Ectodermal cell (in vitro differentiated cells): ENCODE data around the gene TPST2.

Experiments used
- H3K27ac ChIP-seq: 2 replicates; pipeline ENCODE4 v1.7.0; 2013; ENCODE audit warnings: mild to moderate bottlenecking, low read depth, low read length; ENCODE audit not compliant: insufficient read depth, poor library complexity, severe bottlenecking
- H3K27me3 ChIP-seq: 2 replicates; pipeline ENCODE4 v1.7.0; 2013; ENCODE audit warnings: mild to moderate bottlenecking, low read length; ENCODE audit not compliant: insufficient read depth, control insufficient read depth, poor library complexity, severe bottlenecking
- H3K36me3 ChIP-seq: one replicate; pipeline ENCODE4 v1.7.0; 2013; ENCODE audit warnings: low read length; ENCODE audit not compliant: control insufficient read depth, insufficient read depth
- H3K4me1 ChIP-seq: one replicate; pipeline ENCODE4 v1.7.0; 2013; ENCODE audit warnings: low read length; ENCODE audit not compliant: control insufficient read depth, insufficient read depth
- H3K4me3 ChIP-seq: 2 replicates; pipeline ENCODE4 v1.7.0; 2013; ENCODE audit warnings: low read depth, low read length, control low read depth; ENCODE audit not compliant: insufficient read depth
- H3K9me3 ChIP-seq: 2 replicates; pipeline ENCODE4 v1.7.0; 2013; ENCODE audit warnings: mild to moderate bottlenecking, low read length, moderate library complexity; ENCODE audit not compliant: control insufficient read depth
- WGBS, 2 experiments: methylation state at CpG; one replicate each; pipeline ENCODE4 v1.1.7; 2013; ENCODE audit warnings: missing lambda C conversion rate in 2 of 2; 5-methylcytosine and 5-hydroxymethylcytosine counted together

TPST2 gene

DNA sequence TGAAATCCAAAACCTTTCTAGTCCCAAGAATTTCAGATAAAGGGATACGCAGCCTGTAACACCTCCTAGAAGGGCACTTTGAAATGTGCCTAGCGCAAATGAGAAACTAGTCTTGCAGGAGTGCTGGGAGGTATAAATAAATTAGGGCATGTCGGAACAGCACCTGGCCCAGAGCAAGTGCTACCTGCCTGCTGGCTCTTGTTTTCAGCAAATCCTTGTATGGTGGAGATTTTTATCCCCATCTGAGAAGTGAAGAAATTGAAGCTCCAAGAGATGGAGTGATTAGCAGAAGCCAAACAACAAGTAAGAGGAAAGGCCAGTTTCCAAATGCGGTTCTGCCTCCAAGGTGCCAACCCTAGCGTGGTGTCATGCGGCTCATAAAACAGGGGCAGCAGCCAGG, 40.9 kb downstream of the TPST2 start:
- Histone ChIP-seq H3K9me3 (no peaks in the 10 kb centered on the region), H3K27me3 (no peaks in the 10 kb centered on the region), H3K4me3 (no peak overlapping the region), H3K4me1 (peaks cover 12% of the 10 kb centered on the region), H3K36me3 (no peaks in the 10 kb centered on the region), H3K27ac (no peak overlapping the region)
- 94% methylated on average over 6 of the region's 6 CpGs for WGBS, 2 experiments

DNA sequence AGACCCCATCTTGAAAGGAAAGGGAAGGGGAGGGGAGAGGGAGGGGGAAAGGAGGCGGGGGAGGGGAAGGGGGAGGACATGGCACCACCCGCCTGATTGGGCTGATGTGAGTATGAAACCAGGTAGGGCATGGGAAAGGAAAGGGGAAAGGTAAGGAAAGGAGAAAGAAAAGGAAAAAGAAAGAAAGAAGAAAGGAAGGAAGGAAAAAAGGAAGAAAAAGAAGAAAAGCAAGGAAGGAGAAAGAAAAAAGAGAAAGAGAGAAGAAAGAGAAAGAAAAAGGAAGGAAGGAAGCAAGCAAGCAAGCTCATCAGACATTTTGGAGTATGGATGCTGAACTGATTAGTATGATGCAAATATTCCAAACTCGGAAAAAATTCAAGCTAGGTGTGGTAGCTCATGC, 41.6 kb downstream of the TPST2 start:
- H3K27me3 ChIP-seq = no peaks in the 10 kb centered on the region
- H3K27ac ChIP-seq = no peak overlapping the region
- no peak overlapping the region for H3K4me3 ChIP-seq
- H3K9me3 ChIP-seq = no peaks in the 10 kb centered on the region
- H3K36me3 ChIP-seq = no peaks in the 10 kb centered on the region
- 95 to 97% methylated on average over 3 of the region's 3 CpGs for WGBS, 2 experiments
- H3K4me1 ChIP-seq = peaks cover 12% of the 10 kb centered on the region

DNA sequence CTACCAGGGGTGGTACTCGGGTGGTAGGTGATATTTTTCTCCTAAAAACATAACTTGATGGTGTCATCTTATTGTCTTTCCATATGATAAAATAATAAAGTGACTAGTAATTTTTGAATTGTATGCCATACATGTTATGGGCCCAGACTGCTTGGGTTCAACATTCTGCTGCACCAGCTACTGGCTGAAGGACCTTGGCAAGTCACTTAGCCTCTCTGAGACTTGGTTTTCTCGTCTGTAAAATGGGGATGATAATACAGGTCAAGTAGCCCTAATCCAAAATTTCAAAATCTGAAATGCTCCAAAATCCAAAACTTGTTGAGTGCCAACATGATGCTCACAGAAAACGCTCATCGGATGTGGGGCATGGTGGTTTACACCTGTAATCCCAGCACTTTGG, 42.1 kb downstream of the TPST2 start:
- 95 to 98% methylated on average over 4 of the region's 4 CpGs for WGBS, 2 experiments
- H3K4me3 ChIP-seq = no peak overlapping the region
- no peaks in the 10 kb centered on the region for H3K36me3 ChIP-seq
- H3K27ac ChIP-seq = no peak overlapping the region
- H3K9me3 ChIP-seq = no peaks in the 10 kb centered on the region
- no peaks in the 10 kb centered on the region for H3K27me3 ChIP-seq
- peaks cover 12% of the 10 kb centered on the region for H3K4me1 ChIP-seq

DNA sequence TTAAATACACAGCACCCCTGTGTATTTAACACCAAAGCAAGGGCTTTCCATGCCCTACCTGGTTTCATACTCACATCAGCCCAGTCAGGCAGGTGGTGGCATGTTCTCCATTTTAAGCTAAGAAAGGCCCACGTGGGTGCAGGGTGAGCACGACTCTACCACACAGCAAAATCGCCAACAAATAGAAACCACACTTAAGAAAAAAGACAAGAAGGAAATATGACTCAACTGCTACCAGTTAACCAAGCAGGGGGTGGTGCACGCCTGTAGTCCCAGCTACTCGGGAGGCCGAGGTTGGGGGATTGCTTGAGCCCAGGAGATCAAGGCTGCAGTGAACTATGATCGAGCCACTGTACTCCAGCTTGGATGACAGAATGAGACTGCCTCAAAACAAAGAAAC, 42.5 kb downstream of the TPST2 start:
- no peak overlapping the region for H3K27ac ChIP-seq
- WGBS, 2 experiments = 92 to 95% methylated on average over 7 of the region's 7 CpGs

DNA sequence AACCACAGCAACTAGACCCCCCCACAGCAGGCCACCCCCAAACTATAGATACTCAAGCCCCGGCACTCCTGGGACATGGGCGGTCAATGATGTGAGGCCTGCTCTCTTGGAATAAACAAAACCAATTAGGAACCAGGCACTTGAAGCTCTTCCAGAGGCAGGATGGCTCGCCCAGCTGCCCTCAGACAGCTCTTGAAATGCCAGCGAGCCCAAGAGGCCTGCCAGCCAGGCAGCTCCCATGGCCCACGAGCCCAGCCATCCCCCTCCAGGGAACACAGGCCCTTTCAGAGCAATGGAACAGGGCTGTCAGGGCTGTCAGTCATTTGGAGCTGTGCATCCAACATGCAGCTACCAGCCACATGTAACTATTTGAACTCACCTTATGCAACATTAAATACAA, 43.6 kb downstream of the TPST2 start:
- WGBS, 2 experiments = 92 to 93% methylated on average over 5 of the region's 5 CpGs
- Histone ChIP-seq H3K36me3 (no peaks in the 10 kb centered on the region), H3K9me3 (no peaks in the 10 kb centered on the region), H3K27me3 (no peaks in the 10 kb centered on the region), H3K27ac (no peak overlapping the region), H3K4me1 (peaks cover 12% of the 10 kb centered on the region), H3K4me3 (no peak overlapping the region)

More for the DNA sequence above, 42.5 kb downstream of the TPST2 start:
- Histone ChIP-seq H3K4me3 (no peak overlapping the region), H3K27me3 (no peaks in the 10 kb centered on the region), H3K36me3 (no peaks in the 10 kb centered on the region), H3K9me3 (no peaks in the 10 kb centered on the region), H3K4me1 (peaks cover 12% of the 10 kb centered on the region)

- Histone ChIP-seq H3K4me3 (no peak overlapping the region), H3K27ac (no peak overlapping the region), H3K36me3 (peaks cover 2% of the 10 kb centered on the region), H3K27me3 (no peaks in the 10 kb centered on the region), H3K4me1 (peaks cover 9% of the 10 kb centered on the region), H3K9me3 (no peaks in the 10 kb centered on the region)
- 95% methylated on average over 5 of the region's 5 CpGs for WGBS, 2 experiments
Measured at GRCh38 chr22:26545827-26546226, 44.1 kb downstream of the TPST2 start.

- Histone ChIP-seq H3K4me3 (no peak overlapping the region), H3K27ac (no peak overlapping the region), H3K9me3 (no peaks in the 10 kb centered on the region), H3K4me1 (peaks cover 4% of the 10 kb centered on the region), H3K27me3 (no peaks in the 10 kb centered on the region), H3K36me3 (peaks cover 5% of the 10 kb centered on the region)
- WGBS, 2 experiments = 97 to 100% methylated on average over 2 of the region's 2 CpGs
Measured at GRCh38 chr22:26545385-26545784, 44.5 kb downstream of the TPST2 start.

- H3K27ac ChIP-seq = no peak overlapping the region
- peaks cover 5% of the 10 kb centered on the region for H3K36me3 ChIP-seq
- H3K9me3 ChIP-seq = no peaks in the 10 kb centered on the region
- no peak overlapping the region for H3K4me3 ChIP-seq
- no peaks in the 10 kb centered on the region for H3K27me3 ChIP-seq
- H3K4me1 ChIP-seq = no peaks in the 10 kb centered on the region
- WGBS, 2 experiments = 97 to 100% methylated on average over 1 of the region's 1 CpG
Measured at GRCh38 chr22:26544489-26544888, 45.4 kb downstream of the TPST2 start.

DNA sequence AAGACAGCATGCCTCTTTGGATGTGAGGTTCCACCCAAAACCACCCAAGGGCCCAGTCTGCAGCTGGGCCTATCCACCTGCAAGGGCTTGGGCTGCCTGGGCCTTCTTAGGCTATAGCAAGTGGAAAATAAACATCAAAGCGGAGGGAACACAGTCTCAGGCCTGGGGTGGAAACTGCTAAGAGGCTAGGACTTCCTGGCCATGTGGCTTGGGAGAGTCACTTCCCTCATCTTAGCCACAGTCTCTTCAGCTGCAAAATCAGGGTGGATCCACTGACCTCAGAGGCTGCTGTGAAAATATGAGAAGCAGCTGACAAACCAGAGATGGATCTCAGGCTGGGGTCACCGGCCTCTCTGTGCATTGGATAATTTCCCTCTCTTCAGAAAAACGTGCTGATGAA, 47.1 kb downstream of the TPST2 start:
- 92 to 93% methylated on average over 3 of the region's 3 CpGs for WGBS, 2 experiments
- H3K27me3 ChIP-seq = no peaks in the 10 kb centered on the region
- H3K4me3 ChIP-seq = no peak overlapping the region
- no peaks in the 10 kb centered on the region for H3K9me3 ChIP-seq
- H3K36me3 ChIP-seq = peaks cover 5% of the 10 kb centered on the region
- H3K4me1 ChIP-seq = no peaks in the 10 kb centered on the region
- no peak overlapping the region for H3K27ac ChIP-seq

GRCh38 chr22:26541167-26541819, 48.6 kb downstream of the TPST2 start:
- WGBS, 2 experiments = 93 to 94% methylated on average over 47 of the region's 47 CpGs

DNA sequence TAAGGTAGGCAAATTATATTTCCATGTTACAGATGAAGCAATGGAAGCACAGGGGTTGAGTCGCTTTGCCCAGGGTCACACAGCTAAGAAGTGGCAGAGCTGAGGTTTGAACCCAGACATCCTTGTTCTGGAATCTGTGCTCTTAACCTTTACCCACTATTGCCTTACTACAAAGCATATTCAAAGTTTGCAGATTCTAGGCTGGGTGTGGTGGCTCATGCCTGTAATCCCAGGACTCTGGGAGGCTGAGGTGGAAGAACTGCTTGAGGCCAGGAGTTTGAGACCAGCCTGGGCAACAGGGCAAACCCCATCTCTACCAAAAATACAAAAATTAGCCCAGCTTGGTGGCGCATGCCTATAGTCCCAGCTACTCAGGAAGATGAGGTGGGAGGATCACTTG, 49.8 kb downstream of the TPST2 start:
- Histone ChIP-seq H3K36me3 (peaks cover 5% of the 10 kb centered on the region), H3K9me3 (no peaks in the 10 kb centered on the region), H3K4me3 (no peak overlapping the region), H3K27ac (no peak overlapping the region), H3K4me1 (no peaks in the 10 kb centered on the region), H3K27me3 (no peaks in the 10 kb centered on the region)
- WGBS, 2 experiments = 93 to 95% methylated on average over 2 of the region's 2 CpGs

More at GRCh38 chr22:26541167-26541819, 48.6 kb downstream of the TPST2 start:
- Histone ChIP-seq H3K27me3 (no peaks in the 10 kb centered on the region), H3K36me3 (peaks cover 5% of the 10 kb centered on the region), H3K27ac (no peak overlapping the region), H3K4me3 (no peak overlapping the region), H3K9me3 (no peaks in the 10 kb centered on the region), H3K4me1 (no peaks in the 10 kb centered on the region)
